Measurements from ENCODE around the gene MMP17. TPM values are rescaled to one million over a fixed set of nuclear protein-coding genes. Genes with fewer than 3 reads are reported as not detected.

MMP17 gene
- total and polyA plus RNA-seq, 2 donors (not counting 3 experiments of a cell fraction or from before 2014, with no cell fraction given) = 3.6 to 10.8 TPM

GRCh38 chr12:131785763-131786330 lies 42.3 kb upstream of the MMP17 start:
- no TSS peak for BruUV-seq (replicated peaks)

GRCh38 chr12:131786331-131786730 lies 41.9 kb upstream of the MMP17 start:
- Histone ChIP-seq H3K9me1 (replicated peaks; ENCODE audit: control insufficient read depth, extremely low read depth, insufficient read depth, low read length) (no peaks in the 10 kb centered on the region), H4K20me1 (replicated peaks; ENCODE audit: control insufficient read depth, extremely low read depth, insufficient read depth, low read length) (no peaks in the 10 kb centered on the region), H2AFZ (ENCODE audit: low read depth, low read length) (no peak overlapping the region), H3K27me3 (ENCODE audit: control insufficient read depth in 2 of 2, insufficient read depth in 2 of 2, low read length in 2 of 2) (no peaks in the 10 kb centered on the region), H3K9ac (replicated peaks; ENCODE audit: extremely low read depth, insufficient read depth, low read length) (no peak overlapping the region), H3K4me1 (ENCODE audit: control insufficient read depth, extremely low read depth, insufficient read depth, low read length) (no peaks in the 10 kb centered on the region), H3K79me2 (ENCODE audit: control insufficient read depth, insufficient read depth, low read length) (no peaks in the 10 kb centered on the region), H3K4me3 (replicated peaks in 1 of 3; ENCODE audit: insufficient read depth in 1 of 3, low read depth in 1 of 3, low read length in 3 of 3) (no peak overlapping the region), H3K9me3 (replicated peaks; ENCODE audit: control insufficient read depth, insufficient read depth, low read length) (no peaks in the 10 kb centered on the region), H3K4me2 (ENCODE audit: insufficient read depth, low read length) (no peak overlapping the region), H3K36me3 (ENCODE audit: control insufficient read depth in 2 of 2, extremely low read depth in 1 of 2, insufficient read depth in 2 of 2, low read length in 2 of 2) (peaks cover 9 to 23% of the 10 kb centered on the region in 2 experiments), H3K27ac (ENCODE audit: insufficient read depth, low read depth, low read length) (no peak overlapping the region)
- dilution Hi-C loops (cut with MboI; ENCODE audit: extremely low pct_ligation_motif_present, low sequenced_read_pairs) (no loop called here), intact Hi-C loops (cut with micrococcal nuclease) (no loop called here)
- FAIRE-seq = no peak
- POLR2A ChIA-PET = no interaction called here
- DNase-seq (ENCODE audit: low read depth, low spot score) = no peak
- BruUV-seq (replicated peaks) = no TSS peak
- TF ChIP-seq POLR2A (IDR thresholded peaks at IDR 0.05; ENCODE audit: low read depth, low read length) = no peak
- no peak for TF ChIP-seq FOS (IDR thresholded peaks at IDR 0.05; ENCODE audit: borderline replicate concordance, insufficient read depth, low read length)
- TF ChIP-seq EZH2 (IDR thresholded peaks at IDR 0.05; ENCODE audit: borderline replicate concordance, low read depth, low read length, severe bottlenecking) = no peak
- no peak for TF ChIP-seq MAX (IDR thresholded peaks at IDR 0.05; ENCODE audit: insufficient read depth, insufficient read length)
- TF ChIP-seq MYC (IDR thresholded peaks at IDR 0.05; ENCODE audit: low read depth, low read length) = no peak
- TF ChIP-seq JUN (IDR thresholded peaks at IDR 0.05; ENCODE audit: borderline replicate concordance, insufficient read depth, insufficient read length, low read depth) = no peak
- TF ChIP-seq POLR2AphosphoS5 (IDR thresholded peaks at IDR 0.05; ENCODE audit: insufficient read depth, low read depth, low read length) = no peak
- no peak for TF ChIP-seq GATA2 (IDR thresholded peaks at IDR 0.05; ENCODE audit: insufficient read depth, insufficient read length, low read depth, low read length)
- TF ChIP-seq CTCF (IDR thresholded peaks at IDR 0.05; ENCODE audit: extremely low read depth in 1 of 2, insufficient read depth in 1 of 2, low read depth in 1 of 2, low read length in 2 of 2) = no peak
- CTCF ChIA-PET = no interaction called here

More at GRCh38 chr12:131785763-131786330, 42.3 kb upstream of the MMP17 start:
- FAIRE-seq = no peak
- Histone ChIP-seq H4K20me1 (replicated peaks; ENCODE audit: control insufficient read depth, extremely low read depth, insufficient read depth, low read length) (no peaks in the 10 kb centered on the region), H3K9ac (replicated peaks; ENCODE audit: extremely low read depth, insufficient read depth, low read length) (no peak overlapping the region), H3K79me2 (ENCODE audit: control insufficient read depth, insufficient read depth, low read length) (no peaks in the 10 kb centered on the region), H3K9me3 (replicated peaks; ENCODE audit: control insufficient read depth, insufficient read depth, low read length) (no peaks in the 10 kb centered on the region), H3K27me3 (ENCODE audit: control insufficient read depth in 2 of 2, insufficient read depth in 2 of 2, low read length in 2 of 2) (no peaks in the 10 kb centered on the region), H3K4me3 (replicated peaks in 1 of 3; ENCODE audit: insufficient read depth in 1 of 3, low read depth in 1 of 3, low read length in 3 of 3) (no peak overlapping the region), H3K4me2 (ENCODE audit: insufficient read depth, low read length) (no peak overlapping the region), H3K9me1 (replicated peaks; ENCODE audit: control insufficient read depth, extremely low read depth, insufficient read depth, low read length) (no peaks in the 10 kb centered on the region), H3K27ac (ENCODE audit: insufficient read depth, low read depth, low read length) (no peak overlapping the region), H3K4me1 (ENCODE audit: control insufficient read depth, extremely low read depth, insufficient read depth, low read length) (no peaks in the 10 kb centered on the region), H3K36me3 (ENCODE audit: control insufficient read depth in 2 of 2, extremely low read depth in 1 of 2, insufficient read depth in 2 of 2, low read length in 2 of 2) (peaks cover 9 to 23% of the 10 kb centered on the region in 2 experiments), H2AFZ (ENCODE audit: low read depth, low read length) (no peak overlapping the region)
- CTCF ChIA-PET = no interaction called here
- dilution Hi-C loops (cut with MboI; ENCODE audit: extremely low pct_ligation_motif_present, low sequenced_read_pairs) = no loop called here
- POLR2A ChIA-PET = no interaction called here
- intact Hi-C loops (cut with micrococcal nuclease) = no loop called here
- no peak for DNase-seq (ENCODE audit: low read depth, low spot score)
- no peak for TF ChIP-seq POLR2AphosphoS5 (IDR thresholded peaks at IDR 0.05; ENCODE audit: insufficient read depth, low read depth, low read length)
